Measurements from ENCODE around the gene AKR1B1. TPM values are rescaled to one million over a fixed set of nuclear protein-coding genes. Genes with fewer than 3 reads are reported as not detected.

AKR1B1 gene
- total and polyA plus RNA-seq, 2 of the 4 experiments (the other 2 are of a cell fraction), result 90.9 to 201 TPM

- dilution Hi-C loops (cut with HindIII; ENCODE audit: low sequenced_read_pairs, unreplicated experiment) (no loop called here), intact Hi-C loops (cut with micrococcal nuclease) (loop anchor here (10.0 kb wide), 1 partner anchor 240 kb away; no protein-coding TSS in a partner anchor), in situ Hi-C loops (cut with MboI; ENCODE audit: low sequenced_read_pairs) (loop anchor here (5.0 kb wide), 1 partner anchor 78 kb away; no protein-coding TSS in a partner anchor)
- no peak overlapping the region for H3K4me3 ChIP-seq (ENCODE audit: insufficient read depth, low read depth, low read length)
- H3K9ac ChIP-seq (ENCODE audit: low read depth, low read length), result no peak overlapping the region
- peak overlapping the region; percentile 65; the same call in 1 of the 2 replicates for H2AK5ac ChIP-seq (ENCODE audit: low read depth, low read length)
- H2AFZ ChIP-seq (replicated peaks; ENCODE audit: low read length, poor library complexity), result peak overlapping the region; percentile 60
- H2BK15ac ChIP-seq (ENCODE audit: low read depth, low read length), result no peak overlapping the region
- TF ChIP-seq MXI1 (IDR thresholded peaks at IDR 0.05; ENCODE audit: borderline replicate concordance, low read depth, low read length), result no peak
- no peak for TF ChIP-seq ELK1 (IDR thresholded peaks at IDR 0.05; ENCODE audit: borderline replicate concordance, low read depth, low read length)
- TF ChIP-seq SMC3 (IDR thresholded peaks at IDR 0.05; ENCODE audit: low read depth, low read length), result no peak
- no peak for TF ChIP-seq FOS (IDR thresholded peaks at IDR 0.05; ENCODE audit: low read depth, low read length)
- no peak for TF ChIP-seq MAZ (IDR thresholded peaks at IDR 0.05; ENCODE audit: borderline replicate concordance, low read depth, low read length)
- no peak for TF ChIP-seq CTCF (conservative IDR thresholded peaks at IDR 0.05; ENCODE audit: low read depth, low read length)
- TF ChIP-seq, protein P1, sequence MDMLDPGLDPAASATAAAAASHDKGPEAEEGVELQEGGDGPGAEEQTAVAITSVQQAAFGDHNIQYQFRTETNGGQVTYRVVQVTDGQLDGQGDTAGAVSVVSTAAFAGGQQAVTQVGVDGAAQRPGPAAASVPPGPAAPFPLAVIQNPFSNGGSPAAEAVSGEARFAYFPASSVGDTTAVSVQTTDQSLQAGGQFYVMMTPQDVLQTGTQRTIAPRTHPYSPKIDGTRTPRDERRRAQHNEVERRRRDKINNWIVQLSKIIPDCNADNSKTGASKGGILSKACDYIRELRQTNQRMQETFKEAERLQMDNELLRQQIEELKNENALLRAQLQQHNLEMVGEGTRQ (IDR thresholded peaks at IDR 0.05; ENCODE audit: low read depth, low read length), result no peak
- TF ChIP-seq RFX5 (IDR thresholded peaks at IDR 0.05; ENCODE audit: low read depth, low read length), result no peak
- TF ChIP-seq POLR2A (IDR thresholded peaks at IDR 0.05; ENCODE audit: low read depth, low read length), result no peak
- no peak for TF ChIP-seq RAD21 (IDR thresholded peaks at IDR 0.05; ENCODE audit: low read length)
- TF ChIP-seq RCOR1 (IDR thresholded peaks at IDR 0.05; ENCODE audit: insufficient replicate concordance, low read length), result no peak
- no peak for TF ChIP-seq MAFK (IDR thresholded peaks at IDR 0.05; ENCODE audit: low read depth, low read length)
- TF ChIP-seq BHLHE40 (IDR thresholded peaks at IDR 0.05; ENCODE audit: low read depth, low read length), result no peak
- TF ChIP-seq CHD1 (IDR thresholded peaks at IDR 0.05; ENCODE audit: low read depth, low read length), result no peak
- TF ChIP-seq NFE2L2 (IDR thresholded peaks at IDR 0.05; ENCODE audit: low read depth, low read length), result no peak
- TF ChIP-seq CEBPB (IDR thresholded peaks at IDR 0.05; ENCODE audit: low read depth, low read length), result no peak
- CTCF ChIA-PET, result interaction anchor here (1.3 to 1.7 kb wide), 2 partner anchors 24 to 79 kb away, joined by 4 to 5 read pairs; partner anchors contain the start of gene AKR1B1
- H4K5ac ChIP-seq (ENCODE audit: low read depth, low read length), result peak overlapping the region; percentile 57; the same call in 1 of the 2 replicates
- peak overlapping the region; percentile 3; the same call in 1 of the 2 replicates for H2BK120ac ChIP-seq (ENCODE audit: low read depth, low read length)
- POLR2A ChIA-PET (ENCODE audit: unreplicated experiment), result no interaction called here
- peak overlapping the region; percentile 47 for H2AK9ac ChIP-seq (replicated peaks; ENCODE audit: low read depth, low read length, poor library complexity)
- H3K9me3 ChIP-seq (ENCODE audit: control insufficient read depth, insufficient read depth, low read length), result peaks cover 5% of the 10 kb centered on the region
- H3K23ac ChIP-seq (ENCODE audit: low read depth, low read length), result no peak overlapping the region
- no TSS peak for BruUV-seq (replicated peaks)
- H3K56ac ChIP-seq (ENCODE audit: extremely low read depth, insufficient read depth, low read length), result no peak overlapping the region
- DNase-seq, result no peak
- H3K4ac ChIP-seq (ENCODE audit: low read depth, low read length), result peak overlapping the region; percentile 33; the same call in 1 of the 2 replicates
- no peaks in the 10 kb centered on the region for H3K36me3 ChIP-seq (ENCODE audit: control insufficient read depth, insufficient read depth, low read length)
- H3K9me1 ChIP-seq (ENCODE audit: insufficient read depth, low read length), result peaks cover 8% of the 10 kb centered on the region; the same call in 1 of the 2 replicates
- no peak overlapping the region; the same call in 1 of the 2 replicates for H3K4me2 ChIP-seq (ENCODE audit: low read depth, low read length)
- H4K91ac ChIP-seq (ENCODE audit: insufficient read depth, low read depth, low read length), result peak overlapping the region; percentile 36; the same call in 1 of the 2 replicates
- WGBS, 2 experiments (ENCODE audit: extremely low coverage in 2 of 2, insufficient read length in 1 of 2), result 94% methylated on average over 5 of the region's 5 CpGs; no CpG with 5 or more reads in 1 of the 2 experiments
- H3K4me1 ChIP-seq (ENCODE audit: control insufficient read depth, insufficient read depth, low read length), result peaks cover 8% of the 10 kb centered on the region
- peak overlapping the region in 1 of 2 experiments; percentile 45; a peak in 2 of 4 replicates for H4K8ac ChIP-seq (ENCODE audit: low read depth in 2 of 2, low read length in 2 of 2)
- no peak for ATAC-seq (ENCODE audit: low read depth)
- H3K14ac ChIP-seq (replicated peaks; ENCODE audit: low read depth, low read length), result peak overlapping the region; percentile 46; the same call in 1 of the 2 replicates
- H4K20me1 ChIP-seq (ENCODE audit: insufficient read depth, low read length), result no peaks in the 10 kb centered on the region
- no peak overlapping the region for H3K18ac ChIP-seq (ENCODE audit: low read depth, low read length)
- no peak overlapping the region for H3K27ac ChIP-seq (ENCODE audit: insufficient read depth, low read length)
- no peaks in the 10 kb centered on the region for H3K79me1 ChIP-seq (ENCODE audit: low read depth in 1 of 2, low read length in 2 of 2)
- H2BK5ac ChIP-seq (ENCODE audit: low read depth, low read length, poor library complexity, severe bottlenecking), result peak overlapping the region; percentile 64
- peaks cover 1% of the 10 kb centered on the region; the same call in 1 of the 2 replicates for H3K27me3 ChIP-seq (ENCODE audit: control insufficient read depth, insufficient read depth, low read length)
- peak overlapping the region; percentile 32 for H2BK20ac ChIP-seq (ENCODE audit: low read depth, low read length)
Measured at GRCh38 chr7:134434701-134435100, 24.2 kb downstream of the AKR1B1 start.

Measured in IMR-90 (cell line).